Measurements from ENCODE around the gene CYLD. TPM values are rescaled to one million over a fixed set of nuclear protein-coding genes. Genes with fewer than 3 reads are reported as not detected.

The CYLD gene
- total RNA-seq, 2 donors from 2014 or later = 16.5 to 27.5 TPM

GRCh38 chr16:50717091-50717490 is 24.8 kb upstream of the CYLD start:
- Histone ChIP-seq H3K27ac (no peak overlapping the region), H3K27me3 (no peaks in the 10 kb centered on the region), H3K9me3 (no peaks in the 10 kb centered on the region), H3K4me1 (peaks cover 5% of the 10 kb centered on the region), H3K4me3 (no peak overlapping the region), H3K36me3 (replicated peaks in 1 of 2; ENCODE audit: insufficient read depth in 1 of 2, low read depth in 2 of 2) (no peaks in the 10 kb centered on the region)
- intact Hi-C loops (cut with DNase I) = no loop called here
- ATAC-seq (no peak), DNase-seq (no peak)
- TF ChIP-seq POLR2A (IDR thresholded peaks at IDR 0.05) = no peak
- TF ChIP-seq, protein P1, sequence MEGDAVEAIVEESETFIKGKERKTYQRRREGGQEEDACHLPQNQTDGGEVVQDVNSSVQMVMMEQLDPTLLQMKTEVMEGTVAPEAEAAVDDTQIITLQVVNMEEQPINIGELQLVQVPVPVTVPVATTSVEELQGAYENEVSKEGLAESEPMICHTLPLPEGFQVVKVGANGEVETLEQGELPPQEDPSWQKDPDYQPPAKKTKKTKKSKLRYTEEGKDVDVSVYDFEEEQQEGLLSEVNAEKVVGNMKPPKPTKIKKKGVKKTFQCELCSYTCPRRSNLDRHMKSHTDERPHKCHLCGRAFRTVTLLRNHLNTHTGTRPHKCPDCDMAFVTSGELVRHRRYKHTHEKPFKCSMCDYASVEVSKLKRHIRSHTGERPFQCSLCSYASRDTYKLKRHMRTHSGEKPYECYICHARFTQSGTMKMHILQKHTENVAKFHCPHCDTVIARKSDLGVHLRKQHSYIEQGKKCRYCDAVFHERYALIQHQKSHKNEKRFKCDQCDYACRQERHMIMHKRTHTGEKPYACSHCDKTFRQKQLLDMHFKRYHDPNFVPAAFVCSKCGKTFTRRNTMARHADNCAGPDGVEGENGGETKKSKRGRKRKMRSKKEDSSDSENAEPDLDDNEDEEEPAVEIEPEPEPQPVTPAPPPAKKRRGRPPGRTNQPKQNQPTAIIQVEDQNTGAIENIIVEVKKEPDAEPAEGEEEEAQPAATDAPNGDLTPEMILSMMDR (IDR thresholded peaks at IDR 0.05) = no peak
- WGBS, 2 donors = 77 to 80% methylated on average over 4 of the region's 4 CpGs

- no peak overlapping the region for H3K4me3 ChIP-seq
- no peak for ATAC-seq
- H3K36me3 ChIP-seq (replicated peaks in 1 of 2; ENCODE audit: insufficient read depth in 1 of 2, low read depth in 2 of 2) = no peaks in the 10 kb centered on the region
- TF ChIP-seq POLR2A (IDR thresholded peaks at IDR 0.05) = no peak
- TF ChIP-seq, protein P1 (IDR thresholded peaks at IDR 0.05) = no peak
- no peak for DNase-seq
- intact Hi-C loops (cut with DNase I) = no loop called here
- WGBS, 2 donors = 82 to 92% methylated on average over 5 of the region's 5 CpGs
- no peaks in the 10 kb centered on the region for H3K27me3 ChIP-seq
- H3K4me1 ChIP-seq = peaks cover 5% of the 10 kb centered on the region
- H3K9me3 ChIP-seq = no peaks in the 10 kb centered on the region
- H3K27ac ChIP-seq = no peak overlapping the region
These were observed 24.4 kb upstream of the CYLD start for GRCh38 chr16:50717494-50717893.

GRCh38 chr16:50718061-50718760 is 23.7 kb upstream of the CYLD start:
- Histone ChIP-seq H3K4me1 (peaks cover 5% of the 10 kb centered on the region), H3K36me3 (replicated peaks in 1 of 2; ENCODE audit: insufficient read depth in 1 of 2, low read depth in 2 of 2) (no peaks in the 10 kb centered on the region), H3K9me3 (no peaks in the 10 kb centered on the region), H3K27ac (no peak overlapping the region), H3K4me3 (no peak overlapping the region), H3K27me3 (no peaks in the 10 kb centered on the region)
- TF ChIP-seq, protein P1 (IDR thresholded peaks at IDR 0.05) = no peak
- TF ChIP-seq POLR2A (IDR thresholded peaks at IDR 0.05) = no peak
- intact Hi-C loops (cut with DNase I) = no loop called here
- no peak for ATAC-seq
- WGBS, 2 donors = 66 to 70% methylated on average over 16 of the region's 16 CpGs
- no peak for DNase-seq

DNA sequence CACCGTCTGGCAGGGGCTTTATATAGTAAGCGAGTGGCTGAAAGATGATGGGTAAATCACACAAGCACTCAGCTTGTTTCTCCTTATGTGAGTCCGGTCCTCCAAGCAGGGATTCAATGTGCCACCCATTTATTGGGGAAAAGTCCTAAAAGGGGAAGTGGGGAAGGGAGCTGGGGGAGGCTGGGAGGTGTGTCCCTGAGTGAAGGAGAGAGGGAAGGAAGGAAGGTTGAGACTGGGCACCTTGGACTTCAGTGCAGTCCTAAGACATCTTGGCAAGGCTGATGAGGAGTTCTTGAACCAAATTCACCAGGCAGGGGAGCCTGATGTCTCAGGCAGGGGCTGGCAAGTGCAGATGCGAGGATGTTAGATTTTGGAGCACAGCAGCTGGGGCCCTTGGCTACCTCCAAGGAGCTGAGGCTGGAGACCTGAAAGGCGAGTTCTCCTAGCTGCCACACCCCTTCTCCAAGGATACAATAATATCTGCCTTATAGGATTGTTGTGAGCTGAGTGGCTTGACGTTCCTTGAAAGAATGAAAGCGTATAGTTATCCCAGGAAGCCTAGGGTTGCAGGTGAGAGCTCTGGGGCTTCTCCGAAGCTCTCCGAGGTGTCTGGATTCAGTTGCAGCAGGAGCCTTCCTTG is 23.0 kb upstream of the CYLD start:
- H3K36me3 ChIP-seq (replicated peaks in 1 of 2; ENCODE audit: insufficient read depth in 1 of 2, low read depth in 2 of 2) = no peaks in the 10 kb centered on the region
- intact Hi-C loops (cut with DNase I) = no loop called here
- no peaks in the 10 kb centered on the region for H3K27me3 ChIP-seq
- TF ChIP-seq, protein P1 (IDR thresholded peaks at IDR 0.05) = no peak
- TF ChIP-seq POLR2A (IDR thresholded peaks at IDR 0.05) = no peak
- no peak overlapping the region for H3K4me3 ChIP-seq
- no peaks in the 10 kb centered on the region for H3K9me3 ChIP-seq
- ATAC-seq (no peak), DNase-seq (no peak)
- WGBS, 2 donors = 65 to 70% methylated on average over 9 of the region's 9 CpGs
- H3K27ac ChIP-seq = no peak overlapping the region
- H3K4me1 ChIP-seq = peaks cover 5% of the 10 kb centered on the region
